ENCODE results near the gene HOXA7.

GRCh38 chr7:27192546-27193334, 36.3 kb upstream of the HOXA7 start:
- TF ChIP-seq CTCF (IDR thresholded peaks at IDR 0.05; ENCODE audit: low read depth, low read length), result no peak
- TF ChIP-seq POLR2A (IDR thresholded peaks at IDR 0.05; ENCODE audit: extremely low read depth, insufficient read length), result no peak
- no peak for TF ChIP-seq MAX (IDR thresholded peaks at IDR 0.05; ENCODE audit: low read depth, low read length)
- TF ChIP-seq MYC (IDR thresholded peaks at IDR 0.05; ENCODE audit: low read depth, low read length), result no peak

Measured in NB4 (cell line).